H1 (cell line): ENCODE results near the gene THBD. TPM values are rescaled to one million over a fixed set of nuclear protein-coding genes. Genes with fewer than 3 reads are reported as not detected.
A peak's percentile ranks its signal among the peaks of the same experiment; 100 is the strongest.

ENCODE experiments used
- CTCF ChIA-PET: fragments of 300-600 bp; sonication (Branson Sonifier 250); formaldehyde crosslinking; loops from one replicate; lab custom pipeline; 2021; ENCODE audit not compliant: partially characterized antibody; lab: Charles Lee
- POLR2A ChIA-PET: fragments of 300-600 bp; sonication (Branson Sonifier 250); formaldehyde crosslinking; loops from one replicate; lab custom pipeline; 2021; ENCODE audit warnings: inconsistent platforms; ENCODE audit not compliant: partially characterized antibody; lab: Charles Lee
- DNase-seq, 2 experiments: peaks; one replicate each; pipeline versions ENCODE4 v3.0.0 to v3.0.0-alpha.2; 2010 to 2022; ENCODE audit warnings: low spot score in 2 of 2, low read depth in 1 of 2, mixed read lengths in 1 of 2
- FAIRE-seq: peaks from 2 replicates; lab custom pipeline; 2011; peaks lifted over from hg19 to GRCh38; lab: Jason Lieb, UNC
- H2AFZ ChIP-seq: 2 replicates; pipeline ENCODE4 v1.8.1; 2012; ENCODE audit warnings: low read length, inconsistent platforms
- H2AK5ac ChIP-seq: 2 replicates; pipeline ENCODE4 v1.6.1; 2013; ENCODE audit warnings: low read depth, low read length
- H2BK120ac ChIP-seq: replicated peaks from 2 replicates; pipeline ENCODE3; 2013; ENCODE audit warnings: low read depth, low read length, inconsistent platforms
- H2BK12ac ChIP-seq: 2 replicates; pipeline ENCODE4 v1.6.1; 2013; ENCODE audit warnings: low read depth, low read length
- H2BK15ac ChIP-seq: 2 replicates; pipeline ENCODE4 v1.6.1; 2013; ENCODE audit warnings: low read length
- H2BK20ac ChIP-seq: 2 replicates; pipeline ENCODE4 v1.6.1; 2013; ENCODE audit warnings: low read length
- H2BK5ac ChIP-seq: 2 replicates; pipeline ENCODE4 v1.6.1; 2013; ENCODE audit warnings: low read depth, low read length
- H3K14ac ChIP-seq: 2 replicates; pipeline ENCODE4 v1.6.1; 2013; ENCODE audit warnings: inconsistent platforms; ENCODE audit not compliant: insufficient read length
- H3K18ac ChIP-seq: 2 replicates; pipeline ENCODE4 v1.6.1; 2013; ENCODE audit warnings: low read length; ENCODE audit errors: extremely low read depth
- H3K23ac ChIP-seq: 2 replicates; pipeline ENCODE4 v1.6.1; 2013; ENCODE audit warnings: inconsistent platforms; ENCODE audit not compliant: insufficient read length
- H3K23me2 ChIP-seq: 2 replicates; pipeline ENCODE4 v1.6.1; 2013; ENCODE audit warnings: low read depth, low read length
- H3K27ac ChIP-seq: 2 replicates; pipeline ENCODE4 v1.6.1; 2011; ENCODE audit warnings: low read depth, low read length, inconsistent platforms
- H3K27me3 ChIP-seq, 4 experiments: replicated peaks in 1 of 4; 1 replicate in 1 of 4; 2 replicates in 3 of 4; pipeline versions ENCODE4 v1.6.1 to v1.8.1; 2011 to 2013; ENCODE audit warnings: low read length in 3 of 4, mild to moderate bottlenecking in 3 of 4, inconsistent platforms in 2 of 4, mixed read lengths in 2 of 4, moderate library complexity in 1 of 4; ENCODE audit not compliant: control insufficient read depth in 3 of 4, insufficient read depth in 3 of 4; ENCODE audit errors: extremely low read depth in 1 of 4
- H3K36me3 ChIP-seq, 4 experiments: 2 replicates each; pipeline versions ENCODE4 v1.6.1 to v1.8.1; 2011 to 2013; ENCODE audit warnings: mild to moderate bottlenecking in 4 of 4, low read length in 3 of 4, moderate library complexity in 2 of 4, control low read depth in 1 of 4, inconsistent platforms in 1 of 4; ENCODE audit not compliant: insufficient read depth in 4 of 4, control insufficient read depth in 2 of 4
- H3K4ac ChIP-seq: replicated peaks from 2 replicates; pipeline ENCODE3; 2013; ENCODE audit warnings: low read length, low read depth, mixed read lengths, inconsistent platforms; ENCODE audit not compliant: insufficient read length
- H3K4me1 ChIP-seq, 4 experiments: replicated peaks in 1 of 4; 1 replicate in 1 of 4; 2 replicates in 3 of 4; pipeline versions ENCODE4 v1.6.1 to v1.8.1; 2011 to 2013; ENCODE audit warnings: low read length in 3 of 4, inconsistent platforms in 2 of 4, mixed read lengths in 1 of 4; ENCODE audit not compliant: insufficient read depth in 4 of 4, control insufficient read depth in 3 of 4
- H3K4me2 ChIP-seq, 2 experiments: 2 replicates each; pipeline versions ENCODE4 v1.6.1 to v1.8.1; 2011 to 2013; ENCODE audit warnings: low read depth in 2 of 2, low read length in 2 of 2, control low read depth in 1 of 2, inconsistent platforms in 1 of 2, mild to moderate bottlenecking in 1 of 2; ENCODE audit not compliant: insufficient read depth in 1 of 2
- H3K4me3 ChIP-seq, 4 experiments: fragments of 200-600, 300-600 bp in 1 of 4; sonication (generic), shearing (Covaris generic), sonication (Bioruptor Twin) in 1 of 4; 2 replicates each; pipeline versions ENCODE4 v1.5.1 to v1.8.1; 2011 to 2016; ENCODE audit warnings: low read length in 4 of 4, low read depth in 3 of 4, control low read depth in 2 of 4, inconsistent platforms in 2 of 4, mild to moderate bottlenecking in 2 of 4, mixed read lengths in 1 of 4, moderate library complexity in 1 of 4; ENCODE audit not compliant: insufficient read depth in 2 of 4; ENCODE audit errors: extremely low read depth in 1 of 4
- H3K56ac ChIP-seq: replicated peaks from 2 replicates; pipeline ENCODE3; 2013; ENCODE audit warnings: low read depth, mild to moderate bottlenecking, mixed read lengths, low read length, inconsistent platforms; ENCODE audit not compliant: insufficient read length
- H3K79me1 ChIP-seq: 2 replicates; pipeline ENCODE4 v1.6.1; 2013; ENCODE audit warnings: low read depth, low read length, control low read depth
- H3K79me2 ChIP-seq, 2 experiments: 2 replicates each; pipeline versions ENCODE4 v1.6.1 to v1.8.1; 2012 to 2013; ENCODE audit warnings: low read length in 2 of 2, mild to moderate bottlenecking in 2 of 2, inconsistent platforms in 1 of 2; ENCODE audit not compliant: insufficient read depth in 2 of 2, control insufficient read depth in 1 of 2
- H3K9ac ChIP-seq, 4 experiments: replicated peaks in 1 of 4; 1 replicate in 1 of 4; 2 replicates in 3 of 4; pipeline versions ENCODE4 v1.6.1 to v1.8.1; 2011 to 2013; ENCODE audit warnings: low read depth in 3 of 4, low read length in 3 of 4, control low read depth in 2 of 4, mild to moderate bottlenecking in 2 of 4, moderate library complexity in 2 of 4, inconsistent platforms in 1 of 4; ENCODE audit errors: extremely low read depth in 1 of 4
- H3K9me3 ChIP-seq, 2 experiments: 2 replicates each; pipeline versions ENCODE4 v1.6.1 to v1.8.1; 2012 to 2013; ENCODE audit warnings: mild to moderate bottlenecking in 2 of 2, moderate library complexity in 2 of 2, control low read depth in 1 of 2, inconsistent platforms in 1 of 2, low read depth in 1 of 2, low read length in 1 of 2, mixed read lengths in 1 of 2; ENCODE audit not compliant: insufficient read depth in 2 of 2
- H4K20me1 ChIP-seq, 2 experiments: replicated peaks in 1 of 2; 2 replicates each; pipeline versions ENCODE3 to v1.8.1; 2011 to 2013; ENCODE audit warnings: inconsistent platforms in 2 of 2, low read length in 2 of 2, mild to moderate bottlenecking in 1 of 2; ENCODE audit not compliant: insufficient read depth in 2 of 2, control insufficient read depth in 1 of 2
- H4K5ac ChIP-seq: 2 replicates; pipeline ENCODE4 v1.6.1; 2013; ENCODE audit warnings: low read length, low read depth, mixed read lengths, inconsistent platforms; ENCODE audit not compliant: insufficient read length
- H4K8ac ChIP-seq: 2 replicates; pipeline ENCODE4 v1.8.0; 2013; ENCODE audit warnings: mild to moderate bottlenecking, moderate library complexity, low read length, inconsistent platforms; ENCODE audit not compliant: insufficient read depth; ENCODE audit errors: extremely low read depth
- H4K91ac ChIP-seq: replicated peaks from 2 replicates; pipeline ENCODE3; 2013; ENCODE audit warnings: low read length, mixed read lengths, inconsistent platforms; ENCODE audit not compliant: insufficient read length
- KDM5A ChIP-seq: fragments of 200-600 bp; IDR thresholded peaks from 2 replicates; pipeline ENCODE4 v1.7.1; 2012; ENCODE audit warnings: mild to moderate bottlenecking, low read length, inconsistent platforms, mixed read lengths
- RAD21 ChIP-seq, 2 experiments: IDR thresholded peaks in 1 of 2; conservative IDR thresholded peaks in 1 of 2; 2 replicates each; pipeline ENCODE4 v1.6.1; 2011; ENCODE audit warnings: low read depth in 2 of 2, low read length in 2 of 2, improper control_type of control experiment in 1 of 2, inconsistent platforms in 1 of 2, mild to moderate bottlenecking in 1 of 2, moderate library complexity in 1 of 2
- SIRT6 ChIP-seq: IDR thresholded peaks from one replicate; pipeline ENCODE4 v1.7.1; 2012; ENCODE audit warnings: low read length, inconsistent platforms
- WGBS, 2 experiments: shearing (Covaris generic) in 1 of 2; methylation state at CpG; one replicate each; pipeline versions ENCODE4 v1.1.6 to v1.1.7; 2013 to 2015; ENCODE audit warnings: low lambda C conversion rate in 2 of 2, mixed read lengths in 2 of 2, inconsistent platforms in 1 of 2, low coverage in 1 of 2, missing lambda C conversion rate in 1 of 2; ENCODE audit not compliant: insufficient replicate concordance in 2 of 2, insufficient coverage in 1 of 2, insufficient read length in 1 of 2; ENCODE audit errors: extremely low coverage in 1 of 2, missing lambda C conversion rate in 1 of 2; 5-methylcytosine and 5-hydroxymethylcytosine counted together
- polyA plus RNA-seq, 7 experiments: library from polyadenylated mRNA; depleted of rRNA in 3 of 7; stranded (reverse) in 5 of 7; unstranded in 2 of 7; fragments of >200 nt in 5 of 7; fragments of 200-250 nt in 2 of 7; gene quantifications; 1 replicate in 5 of 7; 2 replicates in 1 of 7; 4 replicates in 1 of 7; pipeline versions ENCODE4 v1.2.1 to v1.2.3, GENCODE V29; 2011 to 2013; ENCODE audit warnings: missing spikeins in 2 of 7, mixed read lengths in 2 of 7
- total RNA-seq: library from RNA; stranded (reverse); fragmentation: NEBNext Ultra II Directional; extraction: Animal tissue kit (Norgen Biotek cat#: 25700); gene quantifications from 2 replicates; pipeline ENCODE4 v1.2.1, GENCODE V29; 2021
- TF ChIP-seq, protein P1 (sequence below): IDR thresholded peaks from 2 replicates; pipeline ENCODE4 v1.6.1; 2012; ENCODE audit warnings: inconsistent platforms
- TF ChIP-seq, protein P2 (sequence below): IDR thresholded peaks from 2 replicates; pipeline ENCODE4 v1.6.1; 2011; ENCODE audit warnings: low read length, improper control_type of control experiment
- TF ChIP-seq, protein P3 (sequence below): IDR thresholded peaks from 2 replicates; pipeline ENCODE4 v1.6.1; 2012; ENCODE audit warnings: inconsistent platforms
- TF ChIP-seq, protein P4 (sequence below): IDR thresholded peaks from 2 replicates; pipeline ENCODE4 v1.6.1; 2011; ENCODE audit warnings: low read depth, mild to moderate bottlenecking, low read length; ENCODE audit not compliant: insufficient read depth

The THBD gene
- total and polyA plus RNA-seq, 2 of the 8 experiments (the other 6 are each of a cell fraction or from before 2014, with no cell fraction given): 0.21 to 0.43 TPM

DNA sequence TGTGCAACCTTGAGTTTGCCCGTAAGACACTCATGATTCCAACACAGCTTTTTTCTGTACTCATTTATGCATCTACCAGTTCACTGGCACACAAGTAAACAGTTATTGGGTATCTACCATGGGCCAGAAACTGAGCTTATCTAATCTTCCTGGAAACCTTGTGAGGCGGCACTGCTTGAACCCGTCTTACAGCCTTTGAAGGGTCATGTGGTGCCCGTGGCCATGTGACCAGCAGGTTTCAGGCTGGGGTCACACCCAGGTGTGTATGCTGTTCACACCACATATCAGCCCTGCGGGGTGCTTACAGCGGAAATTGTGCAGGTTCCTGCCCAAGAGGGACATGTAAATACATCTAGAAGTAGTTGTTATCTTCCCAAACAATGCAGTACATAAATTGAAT, 6.1 kb downstream of the THBD start:
- Histone ChIP-seq H3K4me2 (no peak overlapping the region), H3K27me3 (peaks cover 15 to 43% (median 31%) of the 10 kb centered on the region in 4 experiments), H3K9ac (no peak overlapping the region), H3K4me3 (no peak overlapping the region), H2BK5ac (no peak overlapping the region), H3K79me2 (no peaks in the 10 kb centered on the region), H3K56ac (no peak overlapping the region), H3K27ac (no peak overlapping the region), H2AFZ (no peak overlapping the region), H4K91ac (peak overlapping the region; percentile 4), H2BK15ac (peak overlapping the region; percentile 66), H2BK20ac (peak overlapping the region; percentile 24), H4K8ac (no peak overlapping the region), H3K23ac (no peak overlapping the region), H3K23me2 (peaks cover 4% of the 10 kb centered on the region; the same call in 1 of the 2 replicates), H3K4me1 (peaks cover 6 to 19% (median 10%) of the 10 kb centered on the region in 4 experiments; a peak in 6 of 7 replicates), H3K14ac (no peak overlapping the region), H3K79me1 (no peaks in the 10 kb centered on the region), H4K5ac (no peak overlapping the region), H2BK12ac (peak overlapping the region; percentile 60), H2BK120ac (no peak overlapping the region), H3K18ac (no peak overlapping the region), H3K36me3 (no peaks in the 10 kb centered on the region), H4K20me1 (peaks cover 0 to 5% of the 10 kb centered on the region in 2 experiments), H2AK5ac (peak overlapping the region; percentile 48; the same call in 1 of the 2 replicates), H3K9me3 (no peaks in the 10 kb centered on the region), H3K4ac (peak overlapping the region; percentile 4)
- CTCF ChIA-PET: interaction anchor here (0.7 to 2.5 kb wide), 13 partner anchors 8 to 351 kb away, joined by 3 to 8 read pairs (median 4); no protein-coding TSS in a partner anchor
- POLR2A ChIA-PET: interaction anchor here (1.4 kb wide), 1 partner anchor 307 kb away, joined by 3 read pairs; the partner anchor contains the start of gene NXT1
- FAIRE-seq (no peak), DNase-seq (no peak)
- WGBS, 2 experiments: 88% methylated on average over 6 of the region's 6 CpGs; no CpG with 5 or more reads in 1 of the 2 experiments
- TF ChIP-seq, protein P1, sequence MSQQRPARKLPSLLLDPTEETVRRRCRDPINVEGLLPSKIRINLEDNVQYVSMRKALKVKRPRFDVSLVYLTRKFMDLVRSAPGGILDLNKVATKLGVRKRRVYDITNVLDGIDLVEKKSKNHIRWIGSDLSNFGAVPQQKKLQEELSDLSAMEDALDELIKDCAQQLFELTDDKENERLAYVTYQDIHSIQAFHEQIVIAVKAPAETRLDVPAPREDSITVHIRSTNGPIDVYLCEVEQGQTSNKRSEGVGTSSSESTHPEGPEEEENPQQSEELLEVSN: peak; percentile 38; the same call in 1 of the 2 replicates
- TF ChIP-seq, protein P2, sequence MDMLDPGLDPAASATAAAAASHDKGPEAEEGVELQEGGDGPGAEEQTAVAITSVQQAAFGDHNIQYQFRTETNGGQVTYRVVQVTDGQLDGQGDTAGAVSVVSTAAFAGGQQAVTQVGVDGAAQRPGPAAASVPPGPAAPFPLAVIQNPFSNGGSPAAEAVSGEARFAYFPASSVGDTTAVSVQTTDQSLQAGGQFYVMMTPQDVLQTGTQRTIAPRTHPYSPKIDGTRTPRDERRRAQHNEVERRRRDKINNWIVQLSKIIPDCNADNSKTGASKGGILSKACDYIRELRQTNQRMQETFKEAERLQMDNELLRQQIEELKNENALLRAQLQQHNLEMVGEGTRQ: peak; percentile 46; the same call in 1 of the 2 replicates
- TF ChIP-seq, protein P3, sequence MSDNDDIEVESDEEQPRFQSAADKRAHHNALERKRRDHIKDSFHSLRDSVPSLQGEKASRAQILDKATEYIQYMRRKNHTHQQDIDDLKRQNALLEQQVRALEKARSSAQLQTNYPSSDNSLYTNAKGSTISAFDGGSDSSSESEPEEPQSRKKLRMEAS: peak; percentile 50; the same call in 1 of the 2 replicates
- TF ChIP-seq, protein P4, sequence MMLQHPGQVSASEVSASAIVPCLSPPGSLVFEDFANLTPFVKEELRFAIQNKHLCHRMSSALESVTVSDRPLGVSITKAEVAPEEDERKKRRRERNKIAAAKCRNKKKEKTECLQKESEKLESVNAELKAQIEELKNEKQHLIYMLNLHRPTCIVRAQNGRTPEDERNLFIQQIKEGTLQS: 0 out of 2 replicates have a peak, but pooled peaks have one; percentile 16
- no peak for TF ChIP-seq KDM5A
- peak in 1 of 2 experiments; percentile 22; a peak in 1 of 4 replicates for TF ChIP-seq RAD21 (IDR thresholded peaks at IDR 0.05 in 1 of 2, conservative IDR thresholded peaks at IDR 0.05 in 1 of 2; ENCODE audit: low read depth in 2 of 2, low read length in 2 of 2)
- TF ChIP-seq SIRT6: no peak
